Naive thymus-derived CD8-positive, alpha-beta T cell (primary cell): ENCODE measurements around the gene CDKN2C. TPM values are rescaled to one million over a fixed set of nuclear protein-coding genes. Genes with fewer than 3 reads are reported as not detected.
"Not testable (repeated sequence)": the region's sequence is repeated elsewhere in the genome, so short reads cannot be mapped to it uniquely, and the experiment has no call there.

Experiments
- ATAC-seq, 2 donors: fragments of 150-1000 bp; cut with Tn5 transposase in 1 of 2; sonication (Bioruptor Pico), chemical (Tn5 transposase) in 1 of 2; 1 replicate in 1 of 2; 2 replicates in 1 of 2; pipeline ENCODE4 v1.10.0; 2021; ENCODE audit warnings: mild to moderate bottlenecking in 2 of 2, moderate library complexity in 2 of 2
- POLR2A ChIA-PET: fragments of 350-600 bp; sonication (Branson Sonifier 250); formaldehyde crosslinking; loops from one replicate; lab custom pipeline; 2021; ENCODE audit warnings: antibody characterized with exemption; lab: Charles Lee
- DNase-seq, 10 donors: peaks; one replicate each; pipeline versions ENCODE4 v3.0.0 to v3.0.0-alpha.2; 2020 to 2022
- H3K27ac Mint-ChIP-seq, 10 donors: one replicate each; pipeline ENCODE4 v1.8.0; 2020 to 2022; ENCODE audit warnings: mild to moderate bottlenecking in 10 of 10, mixed read lengths in 10 of 10, moderate library complexity in 4 of 10, inconsistent platforms in 1 of 10
- H3K27me3 Mint-ChIP-seq, 5 donors: one replicate each; pipeline ENCODE4 v1.8.0; 2021 to 2022; ENCODE audit warnings: mixed read lengths in 5 of 5
- H3K36me3 Mint-ChIP-seq, 3 donors: one replicate each; pipeline ENCODE4 v1.8.0; 2020 to 2022; ENCODE audit warnings: mixed read lengths in 3 of 3, mild to moderate bottlenecking in 2 of 3, inconsistent platforms in 1 of 3
- H3K4me1 Mint-ChIP-seq, 4 donors: one replicate each; pipeline ENCODE4 v1.8.0; 2021 to 2022; ENCODE audit warnings: mixed read lengths in 4 of 4
- H3K4me3 Mint-ChIP-seq, 10 donors: one replicate each; pipeline ENCODE4 v1.8.0; 2020 to 2022; ENCODE audit warnings: mild to moderate bottlenecking in 10 of 10, mixed read lengths in 10 of 10, moderate library complexity in 6 of 10, inconsistent platforms in 1 of 10
- H3K9me3 Mint-ChIP-seq, 9 donors: one replicate each; pipeline ENCODE4 v1.8.0; 2020 to 2022; ENCODE audit warnings: mixed read lengths in 9 of 9, mild to moderate bottlenecking in 3 of 9, inconsistent platforms in 1 of 9, moderate library complexity in 1 of 9
- polyA plus RNA-seq, 3 donors: library from polyadenylated mRNA; unstranded; fragments of 300-500 nt; fragmentation: Illumina TruSeq; gene quantifications; one replicate each; pipeline ENCODE4 v1.2.3, GENCODE V29; 2021
- total RNA-seq, 8 experiments: library from RNA in 2 of 8; stranded (reverse) in 2 of 8; gene quantifications; one replicate each; pipeline ENCODE4 v1.2.3 and lab custom pipeline; 2021 to 2026

The CDKN2C gene
- total and polyA plus RNA-seq, 5 experiments from 2014 or later = 3.9 to 6.6 (median 4.7) TPM

- DNase-seq, H3K27me3 Mint-ChIP-seq, H3K4me1 Mint-ChIP-seq, H3K27ac Mint-ChIP-seq, POLR2A ChIA-PET, H3K36me3 Mint-ChIP-seq, H3K4me3 Mint-ChIP-seq, ATAC-seq: not testable (repeated sequence)
- peaks cover 0 to 15% (median 4%) of the 10 kb centered on the region in 9 donors for H3K9me3 Mint-ChIP-seq
These were observed 35.5 kb downstream of the CDKN2C start for GRCh38 chr1:51005549-51005948.

GRCh38 chr1:51009381-51009780, 39.3 kb downstream of the CDKN2C start:
- ATAC-seq (no peak), DNase-seq (no peak)
- peaks cover 0 to 23% (median 8%) of the 10 kb centered on the region in 9 donors for H3K9me3 Mint-ChIP-seq
- peaks cover 0 to 10% (median 3%) of the 10 kb centered on the region in 5 donors for H3K27me3 Mint-ChIP-seq
- H3K36me3 Mint-ChIP-seq = peaks cover 0 to 13% (median 8%) of the 10 kb centered on the region in 3 donors
- no peaks in the 10 kb centered on the region for H3K4me1 Mint-ChIP-seq
- POLR2A ChIA-PET = no interaction called here
- no peak overlapping the region for H3K27ac Mint-ChIP-seq
- H3K4me3 Mint-ChIP-seq = no peak overlapping the region

- Mint-ChIP-seq H3K36me3 (peaks cover 0 to 8% (median 3%) of the 10 kb centered on the region in 3 donors), H3K4me3 (no peak overlapping the region), H3K9me3 (peaks cover 0 to 27% (median 7%) of the 10 kb centered on the region in 9 donors), H3K4me1 (no peaks in the 10 kb centered on the region), H3K27me3 (peaks cover 0 to 10% (median 5%) of the 10 kb centered on the region in 5 donors), H3K27ac (no peak overlapping the region)
- POLR2A ChIA-PET = no interaction called here
- no peak for ATAC-seq
- DNase-seq = no peak
These were observed 44.8 kb downstream of the CDKN2C start for GRCh38 chr1:51014878-51015277.

- Mint-ChIP-seq H3K27me3 (peaks cover 7 to 13% (median 9%) of the 10 kb centered on the region in 5 donors), H3K36me3 (no peaks in the 10 kb centered on the region), H3K4me1 (no peaks in the 10 kb centered on the region), H3K4me3 (no peak overlapping the region), H3K27ac (no peak overlapping the region), H3K9me3 (peaks cover 0 to 10% (median 2%) of the 10 kb centered on the region in 9 donors)
- DNase-seq = no peak
- POLR2A ChIA-PET = no interaction called here
- ATAC-seq = no peak
These were observed 49.8 kb downstream of the CDKN2C start for GRCh38 chr1:51019811-51020210.

Other genes with a start within 250 kb of the CDKN2C start
- 10 to 100 TPM; 46.2 to 48.2 TPM for gene FAF1, start 10.0 kb upstream of the CDKN2C start, total RNA-seq
- 10 to 100 TPM; 46.8 to 64.5 (median 59.5) TPM for gene FAF1, start 10.0 kb upstream of the CDKN2C start, polyA plus RNA-seq
- not detected for gene C1orf185, start 132.0 kb downstream of the CDKN2C start, total RNA-seq
- not detected for gene C1orf185, start 132.0 kb downstream of the CDKN2C start, polyA plus RNA-seq